Kidney (tissue), 14 donors: ENCODE measurements around the gene GSG1L. TPM values are rescaled to one million over a fixed set of nuclear protein-coding genes. Genes with fewer than 3 reads are reported as not detected.
A peak's percentile ranks its signal among the peaks of the same experiment; 100 is the strongest.

Experiments
- DNase-seq, 5 donors: peaks; one replicate each; pipeline ENCODE4 v3.0.0-alpha.2; 2013 to 2020
- FAIRE-seq: peaks from 2 replicates; lab custom pipeline; 2012; peaks lifted over from hg19 to GRCh38; lab: Jason Lieb, UNC
- H3K27ac ChIP-seq, 2 donors: one replicate each; pipeline ENCODE4 v1.7.0; 2013; ENCODE audit warnings: low read depth in 2 of 2, low read length in 2 of 2, inconsistent platforms in 1 of 2
- H3K27me3 ChIP-seq: one replicate; pipeline ENCODE4 v1.7.1; 2013; ENCODE audit warnings: low read length, inconsistent platforms; ENCODE audit not compliant: control insufficient read depth, insufficient read depth
- H3K36me3 ChIP-seq, 3 donors: one replicate each; pipeline versions ENCODE4 v1.7.0 to v1.7.1; 2013; ENCODE audit warnings: low read length in 3 of 3, control low read depth in 1 of 3, inconsistent platforms in 1 of 3; ENCODE audit not compliant: insufficient read depth in 3 of 3, control insufficient read depth in 2 of 3
- H3K4me1 ChIP-seq, 3 donors: one replicate each; pipeline versions ENCODE4 v1.7.0 to v1.7.1; 2013; ENCODE audit warnings: low read length in 3 of 3, inconsistent platforms in 1 of 3, low read depth in 1 of 3; ENCODE audit not compliant: control insufficient read depth in 2 of 3, insufficient read depth in 2 of 3
- H3K4me3 ChIP-seq, 3 donors: one replicate each; pipeline versions ENCODE4 v1.7.0 to v1.8.1; 2013; ENCODE audit warnings: low read length in 3 of 3, control low read depth in 1 of 3, inconsistent platforms in 1 of 3
- H3K9ac ChIP-seq, 3 donors: one replicate each; pipeline versions ENCODE4 v1.7.0 to v1.7.1; 2013; ENCODE audit warnings: low read length in 3 of 3, control low read depth in 1 of 3, inconsistent platforms in 1 of 3
- H3K9me3 ChIP-seq, 3 donors: one replicate each; pipeline versions ENCODE4 v1.7.0 to v1.7.1; 2013; ENCODE audit warnings: low read length in 3 of 3, control low read depth in 1 of 3, inconsistent platforms in 1 of 3; ENCODE audit not compliant: control insufficient read depth in 2 of 3, insufficient read depth in 1 of 3
- intact Hi-C: fragments of 100-400 bp; cut with DNase I; formaldehyde crosslinking; loops from one replicate; pipeline ENCODE4 v1.11.1; 2022
- polyA plus RNA-seq: library from polyadenylated mRNA; stranded (reverse); fragments of 350-450 nt; fragmentation: Illumina TruSeq; extraction: RNeasy Lipid Tissue Mini Kit (QIAGEN cat#74804); gene quantifications from one replicate; pipeline ENCODE4 v1.2.3, GENCODE V29; 2014; ENCODE audit warnings: low read depth, low replicate concordance; ENCODE audit not compliant: insufficient read depth
- total RNA-seq: library from RNA; stranded (reverse); fragmentation: NEBNext Ultra II Directional; extraction: Animal tissue kit (Norgen Biotek cat#: 25700); gene quantifications from one replicate; pipeline ENCODE4 v1.2.1, GENCODE V29; 2021
- TF ChIP-seq, protein P1 (sequence below): IDR thresholded peaks from 3 replicates; pipeline ENCODE4 v1.5.1; 2012; ENCODE audit warnings: mild to moderate bottlenecking, moderate library complexity, borderline replicate concordance; ENCODE audit not compliant: insufficient read depth; ENCODE audit errors: extremely low read depth
- donor health status: control.
- donor health status: control.
- donor health status: control.
- donor health status: control.
- donor health status: control.
- donor health status: DM: yes; HTN: yes; CAD: no.
- donor health status: Normal renal cell carcinoma (clear cell type).

The GSG1L gene
- total and polyA plus RNA-seq, 2 donors from 2014 or later = not detected

DNA sequence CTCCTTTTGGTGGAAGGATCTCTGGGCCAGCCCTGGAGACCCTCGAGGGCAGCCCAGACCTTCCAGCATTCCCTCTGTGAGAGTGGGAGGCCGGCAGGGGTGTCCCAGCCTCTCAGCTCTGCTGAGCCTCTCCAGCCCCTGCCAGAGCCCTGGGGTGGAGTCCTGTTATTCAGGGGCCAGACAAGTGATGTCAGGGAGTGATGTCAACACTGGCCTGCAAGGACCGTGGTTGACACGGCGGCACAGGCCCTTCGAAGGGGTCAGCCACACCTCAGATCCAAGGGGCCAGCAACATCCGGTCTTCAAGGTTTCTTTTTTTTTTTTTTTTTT lies 282.4 kb downstream of the GSG1L start:
- no peak for DNase-seq
- Histone ChIP-seq H3K4me3 (no peak overlapping the region), H3K36me3 (peaks cover 0 to 4% (median 0%) of the 10 kb centered on the region in 3 donors), H3K4me1 (no peaks in the 10 kb centered on the region), H3K9ac (no peak overlapping the region), H3K27me3 (no peaks in the 10 kb centered on the region), H3K9me3 (no peaks in the 10 kb centered on the region), H3K27ac (no peak overlapping the region)
- intact Hi-C loops = no loop called here
- FAIRE-seq = no peak
- TF ChIP-seq, protein P1, sequence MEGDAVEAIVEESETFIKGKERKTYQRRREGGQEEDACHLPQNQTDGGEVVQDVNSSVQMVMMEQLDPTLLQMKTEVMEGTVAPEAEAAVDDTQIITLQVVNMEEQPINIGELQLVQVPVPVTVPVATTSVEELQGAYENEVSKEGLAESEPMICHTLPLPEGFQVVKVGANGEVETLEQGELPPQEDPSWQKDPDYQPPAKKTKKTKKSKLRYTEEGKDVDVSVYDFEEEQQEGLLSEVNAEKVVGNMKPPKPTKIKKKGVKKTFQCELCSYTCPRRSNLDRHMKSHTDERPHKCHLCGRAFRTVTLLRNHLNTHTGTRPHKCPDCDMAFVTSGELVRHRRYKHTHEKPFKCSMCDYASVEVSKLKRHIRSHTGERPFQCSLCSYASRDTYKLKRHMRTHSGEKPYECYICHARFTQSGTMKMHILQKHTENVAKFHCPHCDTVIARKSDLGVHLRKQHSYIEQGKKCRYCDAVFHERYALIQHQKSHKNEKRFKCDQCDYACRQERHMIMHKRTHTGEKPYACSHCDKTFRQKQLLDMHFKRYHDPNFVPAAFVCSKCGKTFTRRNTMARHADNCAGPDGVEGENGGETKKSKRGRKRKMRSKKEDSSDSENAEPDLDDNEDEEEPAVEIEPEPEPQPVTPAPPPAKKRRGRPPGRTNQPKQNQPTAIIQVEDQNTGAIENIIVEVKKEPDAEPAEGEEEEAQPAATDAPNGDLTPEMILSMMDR = no peak

DNA sequence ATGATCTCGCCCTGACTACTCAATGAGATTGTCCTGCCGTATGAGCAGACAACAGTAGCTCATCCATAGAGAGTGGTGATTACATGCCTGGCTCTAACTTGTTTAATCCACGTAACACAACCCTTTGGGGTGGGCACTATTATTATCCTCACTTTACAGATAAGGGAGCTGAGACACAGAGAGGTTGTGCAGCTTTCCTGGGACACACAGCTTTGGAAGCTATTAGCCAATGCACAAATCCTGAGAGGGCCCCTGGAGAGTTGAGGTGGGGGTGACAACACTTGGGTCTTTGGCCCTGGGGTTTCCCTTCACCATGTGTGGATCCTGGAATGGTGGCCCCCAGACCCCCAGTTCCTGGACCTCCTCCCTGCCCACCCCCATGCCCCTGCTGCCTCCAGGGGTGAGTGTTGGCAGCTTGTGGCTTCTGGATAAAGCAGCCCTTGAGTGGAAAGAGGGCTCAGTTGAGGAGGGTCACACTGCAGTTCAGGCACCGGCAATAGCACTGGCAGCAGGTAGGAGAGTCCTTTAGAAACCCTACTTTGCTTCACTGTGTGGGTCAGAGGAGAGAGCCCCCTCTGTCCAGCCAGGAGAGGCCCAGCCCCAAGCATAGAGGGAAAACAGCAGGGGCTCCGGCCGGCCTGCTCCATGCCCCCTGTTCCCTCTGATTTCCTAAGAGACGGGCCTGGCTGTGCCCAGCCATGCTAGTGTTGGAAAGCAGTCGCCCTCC lies 282.9 kb downstream of the GSG1L start:
- Histone ChIP-seq H3K9ac (no peak overlapping the region), H3K4me3 (no peak overlapping the region), H3K4me1 (no peaks in the 10 kb centered on the region), H3K9me3 (no peaks in the 10 kb centered on the region), H3K27ac (no peak overlapping the region), H3K36me3 (peaks cover 0 to 4% (median 0%) of the 10 kb centered on the region in 3 donors), H3K27me3 (no peaks in the 10 kb centered on the region)
- TF ChIP-seq, protein P1 = no peak
- DNase-seq = no peak
- FAIRE-seq = no peak
- intact Hi-C loops = no loop called here

DNA sequence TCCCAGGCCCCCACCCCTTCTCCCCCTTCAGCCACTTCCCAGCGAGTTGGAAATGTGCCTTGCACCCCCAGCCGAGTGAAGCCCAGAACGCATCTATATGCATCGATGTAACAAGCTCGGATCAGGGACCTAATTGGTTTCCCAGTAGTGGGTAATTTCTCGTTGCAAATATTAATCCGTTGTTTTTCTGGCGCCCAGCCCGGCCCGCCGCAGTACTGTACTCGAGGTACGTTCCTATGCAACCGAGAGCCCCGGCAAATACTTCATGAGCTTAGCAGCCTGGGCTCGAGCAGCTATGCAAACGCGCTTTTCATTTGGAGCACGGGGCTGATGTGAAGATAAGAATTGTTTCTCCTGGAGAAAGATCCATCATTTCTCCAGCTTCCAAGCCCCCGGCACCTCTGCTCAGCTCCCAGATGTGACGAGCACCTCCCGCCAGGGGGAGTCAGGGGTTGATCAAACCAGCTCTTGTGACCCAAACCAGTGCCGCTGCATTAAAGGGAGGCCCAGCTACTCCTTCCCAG lies 283.8 kb downstream of the GSG1L start:
- Histone ChIP-seq H3K9ac (no peak overlapping the region), H3K27me3 (no peaks in the 10 kb centered on the region), H3K4me1 (no peaks in the 10 kb centered on the region), H3K27ac (no peak overlapping the region), H3K9me3 (no peaks in the 10 kb centered on the region), H3K36me3 (peaks cover 0 to 4% (median 0%) of the 10 kb centered on the region in 3 donors), H3K4me3 (no peak overlapping the region)
- intact Hi-C loops = no loop called here
- DNase-seq = peak in 4 of 5 donors; percentile 58 to 78 (median 68)
- TF ChIP-seq, protein P1 = no peak
- no peak for FAIRE-seq
